Measurements from ENCODE around the gene BMERB1. TPM values are rescaled to one million over a fixed set of nuclear protein-coding genes. Genes with fewer than 3 reads are reported as not detected.
A peak's percentile ranks its signal among the peaks of the same experiment; 100 is the strongest.
"Not testable (repeated sequence)": the region's sequence is repeated elsewhere in the genome, so short reads cannot be mapped to it uniquely, and the experiment has no call there.

Gene BMERB1
- 10 to 100 TPM; 55.0 to 55.3 TPM for total RNA-seq

DNA sequence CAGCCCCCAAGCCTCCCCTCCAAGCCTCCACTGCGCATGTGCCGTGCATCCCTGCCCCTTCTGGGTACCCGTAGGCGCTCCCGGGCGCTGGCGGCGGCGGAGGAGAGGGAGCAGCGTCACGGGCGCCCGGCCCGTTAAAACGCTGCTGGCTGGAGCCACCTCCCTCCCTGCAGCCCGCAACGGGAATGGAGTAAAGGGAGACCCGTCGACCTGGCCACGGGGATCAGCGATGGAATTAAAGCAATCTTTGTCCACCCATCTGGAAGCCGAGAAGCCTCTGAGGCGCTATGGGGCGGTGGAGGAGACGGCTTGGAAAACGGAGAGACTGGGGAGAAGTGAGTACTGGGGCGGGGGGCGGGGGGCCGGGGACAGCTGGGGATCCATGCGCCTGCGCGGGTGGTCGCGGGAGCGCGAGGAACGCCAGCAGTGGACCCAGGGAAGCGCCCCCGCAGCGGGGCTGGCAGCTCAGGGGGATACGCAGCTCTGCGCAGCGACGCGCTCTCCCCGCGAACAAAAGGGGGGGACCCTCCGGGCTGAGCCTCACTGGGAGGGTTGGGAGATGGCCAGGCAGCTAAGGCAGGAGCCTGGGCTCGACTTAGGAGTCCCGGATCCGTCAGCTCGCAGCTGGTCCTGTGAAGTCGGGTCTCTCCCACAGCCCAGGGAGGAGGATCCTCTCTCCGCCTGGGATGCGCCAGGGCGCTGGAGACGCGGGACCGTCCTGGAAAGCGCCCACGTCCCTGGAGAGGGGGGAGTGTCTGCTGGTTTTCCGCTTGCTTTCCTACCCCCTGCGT, at the start of gene BMERB1:
BMERB1 (plus strand) TSS at position 164 of the 791 bp plus-strand sequence; CDS start at position 230, 66 bp downstream.
- Histone ChIP-seq H3K36me3 (no peaks in the 10 kb centered on the region), H3K4me1 (peaks cover 0 to 17% of the 10 kb centered on the region in 2 donors), H3K27me3 (no peaks in the 10 kb centered on the region), H3K9me3 (no peaks in the 10 kb centered on the region), H3K4me3 (peak within 1 kb of the TSS; percentile 75 to 81), H3K27ac (peak within 1 kb of the TSS; percentile 82 to 84)
- TF ChIP-seq, protein P1, sequence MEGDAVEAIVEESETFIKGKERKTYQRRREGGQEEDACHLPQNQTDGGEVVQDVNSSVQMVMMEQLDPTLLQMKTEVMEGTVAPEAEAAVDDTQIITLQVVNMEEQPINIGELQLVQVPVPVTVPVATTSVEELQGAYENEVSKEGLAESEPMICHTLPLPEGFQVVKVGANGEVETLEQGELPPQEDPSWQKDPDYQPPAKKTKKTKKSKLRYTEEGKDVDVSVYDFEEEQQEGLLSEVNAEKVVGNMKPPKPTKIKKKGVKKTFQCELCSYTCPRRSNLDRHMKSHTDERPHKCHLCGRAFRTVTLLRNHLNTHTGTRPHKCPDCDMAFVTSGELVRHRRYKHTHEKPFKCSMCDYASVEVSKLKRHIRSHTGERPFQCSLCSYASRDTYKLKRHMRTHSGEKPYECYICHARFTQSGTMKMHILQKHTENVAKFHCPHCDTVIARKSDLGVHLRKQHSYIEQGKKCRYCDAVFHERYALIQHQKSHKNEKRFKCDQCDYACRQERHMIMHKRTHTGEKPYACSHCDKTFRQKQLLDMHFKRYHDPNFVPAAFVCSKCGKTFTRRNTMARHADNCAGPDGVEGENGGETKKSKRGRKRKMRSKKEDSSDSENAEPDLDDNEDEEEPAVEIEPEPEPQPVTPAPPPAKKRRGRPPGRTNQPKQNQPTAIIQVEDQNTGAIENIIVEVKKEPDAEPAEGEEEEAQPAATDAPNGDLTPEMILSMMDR (IDR thresholded peaks at IDR 0.05): no peak
- peak; percentile 67 for DNase-seq (ENCODE audit: low spot score)

DNA sequence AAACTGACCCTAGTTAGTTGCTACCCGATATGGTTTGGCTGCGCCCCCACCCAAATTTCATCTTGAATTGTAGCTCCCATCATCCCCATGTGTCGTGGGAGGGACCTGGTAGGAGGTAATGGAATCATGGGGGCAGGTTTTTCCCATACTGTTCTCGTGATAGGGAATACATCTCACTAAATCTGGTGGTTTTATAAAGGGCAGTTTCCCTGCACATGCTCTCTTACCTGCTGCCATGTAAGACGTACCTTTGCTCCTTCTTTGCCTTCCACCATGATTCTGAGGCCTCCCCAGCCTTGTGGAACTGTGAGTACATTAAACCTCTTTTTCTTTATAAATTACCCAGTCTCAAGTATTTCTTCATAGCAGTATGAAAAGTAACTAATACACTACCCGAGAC, 46.3 kb upstream of the BMERB1 start:
- H3K4me3 ChIP-seq; H3K27ac ChIP-seq; DNase-seq (ENCODE audit: low spot score); H3K36me3 ChIP-seq; H3K9me3 ChIP-seq; H3K4me1 ChIP-seq; H3K27me3 ChIP-seq: not testable (repeated sequence)

GRCh38 chr16:15389916-15390315, 44.5 kb upstream of the BMERB1 start:
- H3K4me1 ChIP-seq; H3K9me3 ChIP-seq; H3K36me3 ChIP-seq; H3K27me3 ChIP-seq; H3K4me3 ChIP-seq; DNase-seq (ENCODE audit: low spot score); H3K27ac ChIP-seq: not testable (repeated sequence)

GRCh38 chr16:15393025-15393424, 41.4 kb upstream of the BMERB1 start:
- H3K4me1 ChIP-seq; DNase-seq (ENCODE audit: low spot score); H3K4me3 ChIP-seq: not testable (repeated sequence)

GRCh38 chr16:15395631-15396508, 38.5 kb upstream of the BMERB1 start, which contains the start of gene MPV17L:
Gene MPV17L, plus strand, starts transcription at chr16:15395754. Its CDS starts 144 bp downstream, at chr16:15395898.
- not testable (repeated sequence) for H3K4me1 ChIP-seq; DNase-seq (ENCODE audit: low spot score); H3K27me3 ChIP-seq; H3K36me3 ChIP-seq; H3K9me3 ChIP-seq
- peak within 1 kb of the TSS; percentile 63 to 67 for H3K4me3 ChIP-seq
- H3K27ac ChIP-seq: peak within 1 kb of the TSS; percentile 76 to 82

More at GRCh38 chr16:15393025-15393424, 41.4 kb upstream of the BMERB1 start:
- H3K27ac ChIP-seq, H3K27me3 ChIP-seq, H3K9me3 ChIP-seq, H3K36me3 ChIP-seq: not testable (repeated sequence)

- not testable (repeated sequence) for H3K36me3 ChIP-seq; H3K27me3 ChIP-seq; H3K9me3 ChIP-seq; H3K4me1 ChIP-seq; DNase-seq (ENCODE audit: low spot score)
- H3K27ac ChIP-seq: peak overlapping the region; percentile 76 to 82
- peak overlapping the region; percentile 63 to 67 for H3K4me3 ChIP-seq
Measured at GRCh38 chr16:15396509-15396829, 37.9 kb upstream of the BMERB1 start.

DNA sequence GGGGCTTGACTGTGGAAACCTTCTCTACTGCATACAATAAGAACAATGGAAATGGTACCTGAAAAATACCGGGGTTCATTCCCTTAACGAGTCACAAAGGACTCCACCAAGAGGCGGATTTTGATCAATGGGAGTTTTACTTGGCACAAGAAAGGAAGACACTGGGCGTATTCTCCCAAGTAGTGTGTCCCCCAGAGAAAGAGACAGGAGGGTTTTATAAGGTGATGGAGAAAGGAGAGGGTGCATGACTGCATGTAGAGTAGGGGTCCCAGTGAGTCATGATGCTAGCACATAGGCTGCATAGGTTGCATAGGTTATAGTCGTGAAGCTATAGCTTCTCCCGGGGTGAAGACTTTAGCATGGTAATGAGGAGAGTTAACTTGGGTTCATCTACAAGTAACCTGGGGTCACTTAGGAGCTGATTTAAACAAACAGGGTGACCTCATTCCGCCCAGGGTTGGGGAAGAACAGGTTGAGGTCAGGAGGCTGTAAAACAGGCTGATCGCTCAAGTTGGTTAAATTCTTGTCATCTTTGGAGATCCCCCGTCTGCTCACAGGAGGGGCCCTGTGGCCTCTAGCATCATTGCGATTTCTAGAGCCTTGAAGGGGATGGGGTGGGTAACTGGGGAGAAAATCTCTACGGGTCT, 37.3 kb upstream of the BMERB1 start:
- Histone ChIP-seq H3K36me3 (no peaks in the 10 kb centered on the region), H3K27me3 (no peaks in the 10 kb centered on the region), H3K27ac (peak overlapping the region in 1 of 2 donors; percentile 76), H3K4me1 (no peaks in the 10 kb centered on the region), H3K9me3 (no peaks in the 10 kb centered on the region), H3K4me3 (no peak overlapping the region)
- TF ChIP-seq, protein P1 (IDR thresholded peaks at IDR 0.05): no peak
- DNase-seq (ENCODE audit: low spot score): no peak
